Liver (tissue), 9 donors: ENCODE data around the gene ENPP3. TPM values are rescaled to one million over a fixed set of nuclear protein-coding genes. Genes with fewer than 3 reads are reported as not detected.

Experiments used
- DNase-seq: peaks from one replicate; pipeline ENCODE4 v3.0.0-alpha.2; 2017; ENCODE audit warnings: low spot score
- H3K27ac ChIP-seq, 2 donors: one replicate each; pipeline ENCODE4 v1.7.0; 2013; ENCODE audit warnings: inconsistent platforms in 2 of 2, low read length in 2 of 2, control low read depth in 1 of 2, low read depth in 1 of 2, mild to moderate bottlenecking in 1 of 2
- H3K27me3 ChIP-seq, 4 donors: one replicate each; pipeline versions ENCODE4 v1.6.1 to v1.7.0; 2013; ENCODE audit warnings: low read length in 3 of 4, inconsistent platforms in 1 of 4, mild to moderate bottlenecking in 1 of 4, moderate library complexity in 1 of 4; ENCODE audit not compliant: control insufficient read depth in 4 of 4, insufficient read depth in 4 of 4
- H3K36me3 ChIP-seq, 4 donors: one replicate each; pipeline versions ENCODE4 v1.6.1 to v1.7.0; 2013; ENCODE audit warnings: low read length in 3 of 4, mild to moderate bottlenecking in 3 of 4, low read depth in 1 of 4, moderate library complexity in 1 of 4; ENCODE audit not compliant: control insufficient read depth in 4 of 4, insufficient read depth in 3 of 4
- H3K4me1 ChIP-seq, 4 donors: one replicate each; pipeline versions ENCODE4 v1.6.1 to v1.7.0; 2013; ENCODE audit warnings: low read length in 3 of 4, mild to moderate bottlenecking in 3 of 4, moderate library complexity in 1 of 4; ENCODE audit not compliant: control insufficient read depth in 4 of 4, insufficient read depth in 4 of 4
- H3K4me3 ChIP-seq, 3 donors: one replicate each; pipeline versions ENCODE4 v1.6.1 to v1.7.0; 2013; ENCODE audit warnings: low read length in 3 of 3, control low read depth in 1 of 3, low read depth in 1 of 3, mild to moderate bottlenecking in 1 of 3
- H3K9ac ChIP-seq, 2 donors: one replicate each; pipeline ENCODE4 v1.7.0; 2013; ENCODE audit warnings: low read length in 2 of 2, mild to moderate bottlenecking in 2 of 2, moderate library complexity in 2 of 2, control low read depth in 1 of 2, low read depth in 1 of 2
- H3K9me3 ChIP-seq, 4 donors: one replicate each; pipeline versions ENCODE4 v1.6.1 to v1.7.0; 2013; ENCODE audit warnings: low read length in 3 of 4; ENCODE audit not compliant: control insufficient read depth in 4 of 4
- FOXA2 ChIP-seq: IDR thresholded peaks from 2 replicates; pipeline ENCODE4 v1.6.1; 2016; ENCODE audit warnings: antibody characterized with exemption
- HNF4A ChIP-seq, 2 donors: conservative IDR thresholded peaks; 2 replicates each; pipeline ENCODE4 v1.6.1; 2016; ENCODE audit warnings: antibody characterized with exemption in 2 of 2, mild to moderate bottlenecking in 2 of 2
- HNF4G ChIP-seq: IDR thresholded peaks from 2 replicates; pipeline ENCODE4 v1.6.1; 2016; ENCODE audit warnings: antibody characterized with exemption
- JUND ChIP-seq, 2 donors: IDR thresholded peaks; 2 replicates each; pipeline ENCODE4 v1.6.1; 2016; ENCODE audit warnings: antibody characterized with exemption in 2 of 2
- RXRA ChIP-seq, 2 donors: IDR thresholded peaks; 2 replicates each; pipeline ENCODE4 v1.6.1; 2017 to 2018; ENCODE audit warnings: antibody characterized with exemption in 2 of 2, mild to moderate bottlenecking in 1 of 2
- SP1 ChIP-seq: IDR thresholded peaks from 2 replicates; pipeline ENCODE4 v1.6.1; 2018; ENCODE audit warnings: antibody characterized with exemption, mild to moderate bottlenecking
- TAF1 ChIP-seq: conservative IDR thresholded peaks from 2 replicates; pipeline ENCODE4 v1.6.1; 2016; ENCODE audit warnings: antibody characterized with exemption, mild to moderate bottlenecking
- YY1 ChIP-seq: IDR thresholded peaks from 2 replicates; pipeline ENCODE4 v1.6.1; 2016; ENCODE audit warnings: antibody characterized with exemption, mild to moderate bottlenecking
- WGBS: extraction: QIAGEN DNeasy Blood & Tissue Kit; methylation state at CpG from one replicate; pipeline ENCODE4 v1.1.7; 2013; 5-methylcytosine and 5-hydroxymethylcytosine counted together
- polyA plus RNA-seq, 2 donors: library from polyadenylated mRNA; stranded (reverse) in 1 of 2; unstranded in 1 of 2; fragments of 200-250 nt in 1 of 2; fragments of >200 nt in 1 of 2; fragmentation: Nextera tagmentation in 1 of 2; extraction: Ambion mirVana in 1 of 2; gene quantifications; one replicate each; pipeline versions ENCODE4 v1.2.1 to v1.2.3, GENCODE V29; 2013 to 2015
- total RNA-seq, 2 donors: library from RNA; depleted of rRNA; stranded (reverse); fragments of >200 nt; gene quantifications; one replicate each; pipeline ENCODE4 v1.2.3, GENCODE V29; 2014
- TF ChIP-seq, protein P1 (sequence below): fragments of 150-350 bp; IDR thresholded peaks from 2 replicates; pipeline ENCODE4 v1.5.1; 2017; ENCODE audit warnings: improper control_type of control experiment, low read depth, low read length; ENCODE audit not compliant: missing input control
- TF ChIP-seq, protein P2 (sequence below): IDR thresholded peaks from 2 replicates; pipeline ENCODE4 v1.6.1; 2016; ENCODE audit warnings: antibody characterized with exemption, mild to moderate bottlenecking
- TF ChIP-seq, protein P3 (sequence below): IDR thresholded peaks from 2 replicates; pipeline ENCODE4 v1.6.1; 2016; ENCODE audit warnings: antibody characterized with exemption
- TF ChIP-seq, protein P4 (sequence below): IDR thresholded peaks from 2 replicates; pipeline ENCODE4 v1.6.1; 2016; ENCODE audit warnings: antibody characterized with exemption
- TF ChIP-seq, protein P5 (sequence below): IDR thresholded peaks from 2 replicates; pipeline ENCODE4 v1.6.1; 2016; ENCODE audit warnings: antibody characterized with exemption
- donor health status: healthy.
- donor health status: healthy.
- donor health status: healthy.
- donor health status: healthy.
- donor health status: healthy.

ENPP3 gene
- total and polyA plus RNA-seq, 4 donors: 0.51 to 6.1 (median 1.1) TPM

DNA sequence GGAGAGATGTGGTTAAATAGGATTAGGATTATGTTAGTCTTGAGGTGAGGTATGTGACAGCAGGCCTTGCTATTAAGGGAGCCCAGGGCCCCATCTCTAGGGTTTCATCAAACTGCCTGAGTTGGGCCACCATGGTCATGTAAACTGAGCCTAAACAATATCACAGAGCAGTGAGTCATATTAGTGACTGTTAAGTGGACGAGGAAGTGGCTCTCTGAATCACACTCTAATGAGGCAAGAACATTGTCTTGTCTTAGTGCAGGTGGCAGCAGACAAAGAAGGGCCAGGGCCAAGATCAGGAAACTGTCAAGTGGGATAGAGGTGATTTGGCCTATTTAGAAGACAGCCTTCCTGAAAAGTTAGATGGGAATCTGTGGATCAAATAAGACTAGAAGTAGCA, 23.1 kb downstream of the ENPP3 start:
- Histone ChIP-seq H3K9me3 (no peaks in the 10 kb centered on the region), H3K9ac (no peak overlapping the region), H3K4me1 (no peaks in the 10 kb centered on the region), H3K4me3 (no peak overlapping the region), H3K27ac (no peak overlapping the region), H3K27me3 (no peaks in the 10 kb centered on the region), H3K36me3 (no peaks in the 10 kb centered on the region)
- TF ChIP-seq, protein P1, sequence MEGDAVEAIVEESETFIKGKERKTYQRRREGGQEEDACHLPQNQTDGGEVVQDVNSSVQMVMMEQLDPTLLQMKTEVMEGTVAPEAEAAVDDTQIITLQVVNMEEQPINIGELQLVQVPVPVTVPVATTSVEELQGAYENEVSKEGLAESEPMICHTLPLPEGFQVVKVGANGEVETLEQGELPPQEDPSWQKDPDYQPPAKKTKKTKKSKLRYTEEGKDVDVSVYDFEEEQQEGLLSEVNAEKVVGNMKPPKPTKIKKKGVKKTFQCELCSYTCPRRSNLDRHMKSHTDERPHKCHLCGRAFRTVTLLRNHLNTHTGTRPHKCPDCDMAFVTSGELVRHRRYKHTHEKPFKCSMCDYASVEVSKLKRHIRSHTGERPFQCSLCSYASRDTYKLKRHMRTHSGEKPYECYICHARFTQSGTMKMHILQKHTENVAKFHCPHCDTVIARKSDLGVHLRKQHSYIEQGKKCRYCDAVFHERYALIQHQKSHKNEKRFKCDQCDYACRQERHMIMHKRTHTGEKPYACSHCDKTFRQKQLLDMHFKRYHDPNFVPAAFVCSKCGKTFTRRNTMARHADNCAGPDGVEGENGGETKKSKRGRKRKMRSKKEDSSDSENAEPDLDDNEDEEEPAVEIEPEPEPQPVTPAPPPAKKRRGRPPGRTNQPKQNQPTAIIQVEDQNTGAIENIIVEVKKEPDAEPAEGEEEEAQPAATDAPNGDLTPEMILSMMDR: no peak
- TF ChIP-seq HNF4G (no peak), HNF4A (conservative IDR thresholded peaks at IDR 0.05) (no peak), TAF1 (no peak), YY1 (no peak), SP1 (no peak)
- 75% methylated on average over 1 of the region's 1 CpG for WGBS
- no peak for DNase-seq

DNA sequence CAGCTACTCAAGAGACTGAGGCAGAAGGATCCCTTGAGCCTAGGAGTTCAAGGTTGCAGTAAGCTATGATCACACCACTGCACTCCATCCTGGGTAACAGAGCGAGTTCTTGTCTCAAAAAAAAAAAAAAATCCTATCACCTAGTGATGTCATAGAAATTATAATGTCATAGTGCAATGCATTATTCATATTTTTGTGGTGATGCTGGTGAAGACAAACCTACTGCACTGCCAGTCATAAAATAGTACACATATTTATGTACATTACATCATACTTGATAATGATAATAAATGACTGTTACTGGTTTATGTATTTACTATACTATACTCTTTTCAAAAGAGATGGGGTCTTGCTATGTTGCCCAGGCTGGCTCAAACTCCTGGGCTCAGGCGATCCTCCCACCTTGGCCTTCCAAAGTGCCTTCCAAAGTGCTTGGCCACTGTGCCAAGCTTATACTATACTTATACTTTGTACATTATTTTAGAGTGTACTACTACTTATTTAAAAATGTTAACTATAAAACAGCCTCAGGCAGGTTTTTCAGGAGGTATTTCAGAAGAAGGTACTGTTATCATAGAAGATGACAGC, 26.6 kb downstream of the ENPP3 start:
- Histone ChIP-seq H3K4me1 (no peaks in the 10 kb centered on the region), H3K9ac (no peak overlapping the region), H3K27ac (no peak overlapping the region), H3K4me3 (no peak overlapping the region), H3K27me3 (no peaks in the 10 kb centered on the region), H3K36me3 (no peaks in the 10 kb centered on the region), H3K9me3 (no peaks in the 10 kb centered on the region)
- DNase-seq: no peak
- WGBS: 96% methylated on average over 2 of the region's 2 CpGs
- TF ChIP-seq, protein P2, sequence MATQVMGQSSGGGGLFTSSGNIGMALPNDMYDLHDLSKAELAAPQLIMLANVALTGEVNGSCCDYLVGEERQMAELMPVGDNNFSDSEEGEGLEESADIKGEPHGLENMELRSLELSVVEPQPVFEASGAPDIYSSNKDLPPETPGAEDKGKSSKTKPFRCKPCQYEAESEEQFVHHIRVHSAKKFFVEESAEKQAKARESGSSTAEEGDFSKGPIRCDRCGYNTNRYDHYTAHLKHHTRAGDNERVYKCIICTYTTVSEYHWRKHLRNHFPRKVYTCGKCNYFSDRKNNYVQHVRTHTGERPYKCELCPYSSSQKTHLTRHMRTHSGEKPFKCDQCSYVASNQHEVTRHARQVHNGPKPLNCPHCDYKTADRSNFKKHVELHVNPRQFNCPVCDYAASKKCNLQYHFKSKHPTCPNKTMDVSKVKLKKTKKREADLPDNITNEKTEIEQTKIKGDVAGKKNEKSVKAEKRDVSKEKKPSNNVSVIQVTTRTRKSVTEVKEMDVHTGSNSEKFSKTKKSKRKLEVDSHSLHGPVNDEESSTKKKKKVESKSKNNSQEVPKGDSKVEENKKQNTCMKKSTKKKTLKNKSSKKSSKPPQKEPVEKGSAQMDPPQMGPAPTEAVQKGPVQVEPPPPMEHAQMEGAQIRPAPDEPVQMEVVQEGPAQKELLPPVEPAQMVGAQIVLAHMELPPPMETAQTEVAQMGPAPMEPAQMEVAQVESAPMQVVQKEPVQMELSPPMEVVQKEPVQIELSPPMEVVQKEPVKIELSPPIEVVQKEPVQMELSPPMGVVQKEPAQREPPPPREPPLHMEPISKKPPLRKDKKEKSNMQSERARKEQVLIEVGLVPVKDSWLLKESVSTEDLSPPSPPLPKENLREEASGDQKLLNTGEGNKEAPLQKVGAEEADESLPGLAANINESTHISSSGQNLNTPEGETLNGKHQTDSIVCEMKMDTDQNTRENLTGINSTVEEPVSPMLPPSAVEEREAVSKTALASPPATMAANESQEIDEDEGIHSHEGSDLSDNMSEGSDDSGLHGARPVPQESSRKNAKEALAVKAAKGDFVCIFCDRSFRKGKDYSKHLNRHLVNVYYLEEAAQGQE: no peak
- TF ChIP-seq JUND (IDR thresholded peaks at IDR 0.05) (no peak), RXRA (IDR thresholded peaks at IDR 0.05) (no peak), SP1 (no peak), FOXA2 (no peak), TAF1 (no peak)
- TF ChIP-seq, protein P3, sequence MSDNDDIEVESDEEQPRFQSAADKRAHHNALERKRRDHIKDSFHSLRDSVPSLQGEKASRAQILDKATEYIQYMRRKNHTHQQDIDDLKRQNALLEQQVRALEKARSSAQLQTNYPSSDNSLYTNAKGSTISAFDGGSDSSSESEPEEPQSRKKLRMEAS: no peak
- TF ChIP-seq, protein P4, sequence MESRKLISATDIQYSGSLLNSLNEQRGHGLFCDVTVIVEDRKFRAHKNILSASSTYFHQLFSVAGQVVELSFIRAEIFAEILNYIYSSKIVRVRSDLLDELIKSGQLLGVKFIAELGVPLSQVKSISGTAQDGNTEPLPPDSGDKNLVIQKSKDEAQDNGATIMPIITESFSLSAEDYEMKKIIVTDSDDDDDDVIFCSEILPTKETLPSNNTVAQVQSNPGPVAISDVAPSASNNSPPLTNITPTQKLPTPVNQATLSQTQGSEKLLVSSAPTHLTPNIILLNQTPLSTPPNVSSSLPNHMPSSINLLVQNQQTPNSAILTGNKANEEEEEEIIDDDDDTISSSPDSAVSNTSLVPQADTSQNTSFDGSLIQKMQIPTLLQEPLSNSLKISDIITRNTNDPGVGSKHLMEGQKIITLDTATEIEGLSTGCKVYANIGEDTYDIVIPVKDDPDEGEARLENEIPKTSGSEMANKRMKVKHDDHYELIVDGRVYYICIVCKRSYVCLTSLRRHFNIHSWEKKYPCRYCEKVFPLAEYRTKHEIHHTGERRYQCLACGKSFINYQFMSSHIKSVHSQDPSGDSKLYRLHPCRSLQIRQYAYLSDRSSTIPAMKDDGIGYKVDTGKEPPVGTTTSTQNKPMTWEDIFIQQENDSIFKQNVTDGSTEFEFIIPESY: no peak
- TF ChIP-seq, protein P1: no peak
- TF ChIP-seq, protein P5, sequence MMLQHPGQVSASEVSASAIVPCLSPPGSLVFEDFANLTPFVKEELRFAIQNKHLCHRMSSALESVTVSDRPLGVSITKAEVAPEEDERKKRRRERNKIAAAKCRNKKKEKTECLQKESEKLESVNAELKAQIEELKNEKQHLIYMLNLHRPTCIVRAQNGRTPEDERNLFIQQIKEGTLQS: no peak
